ENCODE measurements around the gene ATP11A. TPM values are rescaled to one million over a fixed set of nuclear protein-coding genes. Genes with fewer than 3 reads are reported as not detected.

The ATP11A gene
- total and polyA plus RNA-seq, 9 donors: 11.9 to 26.7 (median 21.3) TPM

- Histone ChIP-seq H3K4me3 (ENCODE audit: low read length) (no peak overlapping the region), H3K27me3 (ENCODE audit: control insufficient read depth, insufficient read depth, low read length) (no peaks in the 10 kb centered on the region), H3K27ac (ENCODE audit: low read length) (no peak overlapping the region), H3K9me3 (replicated peaks; ENCODE audit: control insufficient read depth, low read depth, low read length) (peaks cover 11% of the 10 kb centered on the region), H3K4me1 (ENCODE audit: control insufficient read depth, insufficient read depth, low read length) (peaks cover 17% of the 10 kb centered on the region), H3K36me3 (ENCODE audit: control insufficient read depth, insufficient read depth, low read length) (no peaks in the 10 kb centered on the region)
- over 99% methylated on average over 13 of the region's 13 CpGs for WGBS (ENCODE audit: insufficient coverage)
- DNase-seq: no peak
Measured at GRCh38 chr13:112716461-112716820, 26.6 kb downstream of the ATP11A start.

- Histone ChIP-seq H3K9me3 (replicated peaks; ENCODE audit: control insufficient read depth, low read depth, low read length) (peaks cover 11% of the 10 kb centered on the region), H3K27me3 (ENCODE audit: control insufficient read depth, insufficient read depth, low read length) (no peaks in the 10 kb centered on the region), H3K36me3 (ENCODE audit: control insufficient read depth, insufficient read depth, low read length) (no peaks in the 10 kb centered on the region), H3K4me1 (ENCODE audit: control insufficient read depth, insufficient read depth, low read length) (peaks cover 17% of the 10 kb centered on the region), H3K4me3 (ENCODE audit: low read length) (no peak overlapping the region), H3K27ac (ENCODE audit: low read length) (no peak overlapping the region)
- WGBS (ENCODE audit: insufficient coverage): 87% methylated on average over 6 of the region's 14 CpGs
- no peak for DNase-seq
Measured at GRCh38 chr13:112716841-112717520, 27.1 kb downstream of the ATP11A start.

GRCh38 chr13:112718318-112718717 lies 28.5 kb downstream of the ATP11A start:
- Histone ChIP-seq H3K36me3 (ENCODE audit: control insufficient read depth, insufficient read depth, low read length) (no peaks in the 10 kb centered on the region), H3K27me3 (ENCODE audit: control insufficient read depth, insufficient read depth, low read length) (no peaks in the 10 kb centered on the region), H3K27ac (ENCODE audit: low read length) (no peak overlapping the region), H3K4me1 (ENCODE audit: control insufficient read depth, insufficient read depth, low read length) (peaks cover 12% of the 10 kb centered on the region), H3K9me3 (replicated peaks; ENCODE audit: control insufficient read depth, low read depth, low read length) (peaks cover 11% of the 10 kb centered on the region), H3K4me3 (ENCODE audit: low read length) (no peak overlapping the region)
- no peak for DNase-seq
- WGBS (ENCODE audit: insufficient coverage): 90% methylated on average over 8 of the region's 9 CpGs

GRCh38 chr13:112719016-112719415 lies 29.2 kb downstream of the ATP11A start:
- H3K27me3 ChIP-seq (ENCODE audit: control insufficient read depth, insufficient read depth, low read length): no peaks in the 10 kb centered on the region
- no peak overlapping the region for H3K4me3 ChIP-seq (ENCODE audit: low read length)
- no peaks in the 10 kb centered on the region for H3K36me3 ChIP-seq (ENCODE audit: control insufficient read depth, insufficient read depth, low read length)
- H3K9me3 ChIP-seq (replicated peaks; ENCODE audit: control insufficient read depth, low read depth, low read length): peaks cover 11% of the 10 kb centered on the region
- 63% methylated on average over 7 of the region's 11 CpGs for WGBS (ENCODE audit: insufficient coverage)
- DNase-seq: no peak
- peaks cover 15% of the 10 kb centered on the region for H3K4me1 ChIP-seq (ENCODE audit: control insufficient read depth, insufficient read depth, low read length)
- no peak overlapping the region for H3K27ac ChIP-seq (ENCODE audit: low read length)

- peaks cover 15% of the 10 kb centered on the region for H3K4me1 ChIP-seq (ENCODE audit: control insufficient read depth, insufficient read depth, low read length)
- no peaks in the 10 kb centered on the region for H3K36me3 ChIP-seq (ENCODE audit: control insufficient read depth, insufficient read depth, low read length)
- H3K4me3 ChIP-seq (ENCODE audit: low read length): no peak overlapping the region
- peaks cover 6% of the 10 kb centered on the region for H3K9me3 ChIP-seq (replicated peaks; ENCODE audit: control insufficient read depth, low read depth, low read length)
- no peak for DNase-seq
- no peaks in the 10 kb centered on the region for H3K27me3 ChIP-seq (ENCODE audit: control insufficient read depth, insufficient read depth, low read length)
- H3K27ac ChIP-seq (ENCODE audit: low read length): no peak overlapping the region
- WGBS (ENCODE audit: insufficient coverage): 76% methylated on average over 2 of the region's 2 CpGs
Measured at GRCh38 chr13:112719556-112719955, 29.7 kb downstream of the ATP11A start.

- H3K36me3 ChIP-seq (ENCODE audit: control insufficient read depth, insufficient read depth, low read length): no peaks in the 10 kb centered on the region
- peaks cover 22% of the 10 kb centered on the region for H3K4me1 ChIP-seq (ENCODE audit: control insufficient read depth, insufficient read depth, low read length)
- DNase-seq: no peak
- H3K9me3 ChIP-seq (replicated peaks; ENCODE audit: control insufficient read depth, low read depth, low read length): no peaks in the 10 kb centered on the region
- no peak overlapping the region for H3K4me3 ChIP-seq (ENCODE audit: low read length)
- no peaks in the 10 kb centered on the region for H3K27me3 ChIP-seq (ENCODE audit: control insufficient read depth, insufficient read depth, low read length)
- H3K27ac ChIP-seq (ENCODE audit: low read length): no peak overlapping the region
- WGBS (ENCODE audit: insufficient coverage): 95% methylated on average over 14 of the region's 17 CpGs
Measured at GRCh38 chr13:112720251-112720650, 30.4 kb downstream of the ATP11A start.

GRCh38 chr13:112720814-112721197 lies 31.0 kb downstream of the ATP11A start:
- peaks cover 25% of the 10 kb centered on the region for H3K4me1 ChIP-seq (ENCODE audit: control insufficient read depth, insufficient read depth, low read length)

GRCh38 chr13:112721198-112722104 lies 31.6 kb downstream of the ATP11A start:
- H3K27ac ChIP-seq (ENCODE audit: low read length): peak overlapping the region; percentile 45
- peaks cover 31% of the 10 kb centered on the region for H3K4me1 ChIP-seq (ENCODE audit: control insufficient read depth, insufficient read depth, low read length)
- no peak overlapping the region for H3K4me3 ChIP-seq (ENCODE audit: low read length)
- H3K36me3 ChIP-seq (ENCODE audit: control insufficient read depth, insufficient read depth, low read length): no peaks in the 10 kb centered on the region
- no peaks in the 10 kb centered on the region for H3K27me3 ChIP-seq (ENCODE audit: control insufficient read depth, insufficient read depth, low read length)
- WGBS (ENCODE audit: insufficient coverage): 69% methylated on average over 20 of the region's 26 CpGs
- no peaks in the 10 kb centered on the region for H3K9me3 ChIP-seq (replicated peaks; ENCODE audit: control insufficient read depth, low read depth, low read length)
- no peak for DNase-seq

More at GRCh38 chr13:112720814-112721197, 31.0 kb downstream of the ATP11A start:
- Histone ChIP-seq H3K27me3 (ENCODE audit: control insufficient read depth, insufficient read depth, low read length) (no peaks in the 10 kb centered on the region), H3K9me3 (replicated peaks; ENCODE audit: control insufficient read depth, low read depth, low read length) (no peaks in the 10 kb centered on the region), H3K36me3 (ENCODE audit: control insufficient read depth, insufficient read depth, low read length) (no peaks in the 10 kb centered on the region), H3K27ac (ENCODE audit: low read length) (peak overlapping the region; percentile 45), H3K4me3 (ENCODE audit: low read length) (no peak overlapping the region)
- no peak for DNase-seq
- 85% methylated on average over 7 of the region's 10 CpGs for WGBS (ENCODE audit: insufficient coverage)

- DNase-seq: peak; percentile 42
- WGBS (ENCODE audit: insufficient coverage): 75% methylated on average over 9 of the region's 19 CpGs
- H3K9me3 ChIP-seq (replicated peaks; ENCODE audit: control insufficient read depth, low read depth, low read length): no peaks in the 10 kb centered on the region
- no peak overlapping the region for H3K4me3 ChIP-seq (ENCODE audit: low read length)
- peaks cover 33% of the 10 kb centered on the region for H3K4me1 ChIP-seq (ENCODE audit: control insufficient read depth, insufficient read depth, low read length)
- H3K27ac ChIP-seq (ENCODE audit: low read length): peak overlapping the region; percentile 60
- no peaks in the 10 kb centered on the region for H3K27me3 ChIP-seq (ENCODE audit: control insufficient read depth, insufficient read depth, low read length)
- no peaks in the 10 kb centered on the region for H3K36me3 ChIP-seq (ENCODE audit: control insufficient read depth, insufficient read depth, low read length)
Measured at GRCh38 chr13:112722433-112723263, 32.8 kb downstream of the ATP11A start.

- Histone ChIP-seq H3K4me3 (ENCODE audit: low read length) (no peak overlapping the region), H3K9me3 (replicated peaks; ENCODE audit: control insufficient read depth, low read depth, low read length) (no peaks in the 10 kb centered on the region), H3K4me1 (ENCODE audit: control insufficient read depth, insufficient read depth, low read length) (peaks cover 39% of the 10 kb centered on the region), H3K27ac (ENCODE audit: low read length) (no peak overlapping the region), H3K36me3 (ENCODE audit: control insufficient read depth, insufficient read depth, low read length) (no peaks in the 10 kb centered on the region), H3K27me3 (ENCODE audit: control insufficient read depth, insufficient read depth, low read length) (no peaks in the 10 kb centered on the region)
- no peak for DNase-seq
- WGBS (ENCODE audit: insufficient coverage): 87% methylated on average over 8 of the region's 17 CpGs
Measured at GRCh38 chr13:112723771-112724170, 33.9 kb downstream of the ATP11A start.
